Stomach (tissue), 4 donors: ENCODE data around the gene PCBP3.

Experiments
- CTCF ChIP-seq, 7 experiments: fragments of 450-650 bp in 4 of 7; fragments of 200-600 bp in 3 of 7; sonication (generic) in 3 of 7; IDR thresholded peaks; one replicate each; pipeline ENCODE4 v1.5.1; 2016 to 2019; ENCODE audit warnings: antibody characterized with exemption in 7 of 7, control low read depth in 2 of 7, mild to moderate bottlenecking in 1 of 7
- EP300 ChIP-seq: sonication (generic); formaldehyde crosslinking; IDR thresholded peaks from one replicate; pipeline ENCODE4 v1.6.1; 2017; ENCODE audit warnings: antibody characterized with exemption
- POLR2A ChIP-seq, 4 donors: fragments of 450-650 bp; IDR thresholded peaks; one replicate each; pipeline ENCODE4 v1.6.1; 2016; ENCODE audit warnings: antibody characterized with exemption in 4 of 4, control low read depth in 2 of 4, mild to moderate bottlenecking in 1 of 4, moderate library complexity in 1 of 4
- POLR2AphosphoS5 ChIP-seq, 3 donors: sonication (generic); formaldehyde crosslinking; IDR thresholded peaks; one replicate each; pipeline ENCODE4 v1.6.1; 2016; ENCODE audit warnings: antibody characterized with exemption in 3 of 3

- no peak for TF ChIP-seq POLR2A (IDR thresholded peaks at IDR 0.05)
- no peak for TF ChIP-seq CTCF (IDR thresholded peaks at IDR 0.05)
- no peak for TF ChIP-seq EP300
- TF ChIP-seq POLR2AphosphoS5 (IDR thresholded peaks at IDR 0.05), result no peak
Observed at GRCh38 chr21:45778686-45779085, 135.2 kb downstream of the PCBP3 start.
